Measurements from ENCODE around the gene ASB18.
"Not testable (repeated sequence)": the region's sequence is repeated elsewhere in the genome, so short reads cannot be mapped to it uniquely, and the experiment has no call there.

The ASB18 gene

DNA sequence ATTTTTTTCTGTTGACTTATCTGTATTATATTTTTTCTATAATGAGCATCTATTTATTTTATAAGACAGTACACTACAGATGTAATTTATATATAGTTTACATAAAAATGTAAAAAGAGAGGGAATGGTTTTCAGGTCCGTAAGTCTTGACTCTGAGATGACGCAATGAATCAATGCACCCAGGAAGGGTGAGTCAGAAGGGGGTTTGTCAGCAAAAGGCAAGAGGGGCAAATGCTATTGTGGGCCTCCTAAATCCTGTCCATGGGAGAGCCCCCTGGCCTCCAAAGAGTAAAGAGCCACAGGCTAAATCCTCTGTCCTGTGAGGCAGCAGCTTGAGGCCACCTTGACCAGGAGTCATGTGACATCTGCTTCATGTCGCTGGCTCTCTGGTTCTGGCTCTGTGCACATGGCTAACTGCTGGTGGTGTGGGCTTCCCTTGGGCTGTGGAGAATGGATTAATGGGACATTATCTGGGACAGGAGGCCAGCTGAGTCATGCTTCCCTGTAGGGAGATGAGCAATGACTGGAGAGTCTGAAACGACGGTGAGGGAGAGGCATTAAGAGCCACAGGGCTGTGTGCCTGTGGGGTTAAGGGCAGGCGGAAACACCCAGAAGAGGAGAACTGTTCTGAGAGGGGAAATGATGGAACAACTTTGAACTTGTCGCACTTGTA is 22.8 kb upstream of the ASB18 start:
- TF ChIP-seq, protein P1, sequence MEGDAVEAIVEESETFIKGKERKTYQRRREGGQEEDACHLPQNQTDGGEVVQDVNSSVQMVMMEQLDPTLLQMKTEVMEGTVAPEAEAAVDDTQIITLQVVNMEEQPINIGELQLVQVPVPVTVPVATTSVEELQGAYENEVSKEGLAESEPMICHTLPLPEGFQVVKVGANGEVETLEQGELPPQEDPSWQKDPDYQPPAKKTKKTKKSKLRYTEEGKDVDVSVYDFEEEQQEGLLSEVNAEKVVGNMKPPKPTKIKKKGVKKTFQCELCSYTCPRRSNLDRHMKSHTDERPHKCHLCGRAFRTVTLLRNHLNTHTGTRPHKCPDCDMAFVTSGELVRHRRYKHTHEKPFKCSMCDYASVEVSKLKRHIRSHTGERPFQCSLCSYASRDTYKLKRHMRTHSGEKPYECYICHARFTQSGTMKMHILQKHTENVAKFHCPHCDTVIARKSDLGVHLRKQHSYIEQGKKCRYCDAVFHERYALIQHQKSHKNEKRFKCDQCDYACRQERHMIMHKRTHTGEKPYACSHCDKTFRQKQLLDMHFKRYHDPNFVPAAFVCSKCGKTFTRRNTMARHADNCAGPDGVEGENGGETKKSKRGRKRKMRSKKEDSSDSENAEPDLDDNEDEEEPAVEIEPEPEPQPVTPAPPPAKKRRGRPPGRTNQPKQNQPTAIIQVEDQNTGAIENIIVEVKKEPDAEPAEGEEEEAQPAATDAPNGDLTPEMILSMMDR (IDR thresholded peaks at IDR 0.05; ENCODE audit: control insufficient read depth, extremely low read depth, insufficient read depth): no peak
- DNase-seq (ENCODE audit: low read depth): no peak
- H3K4me3 ChIP-seq (ENCODE audit: low read depth, low read length): no peak overlapping the region

DNA sequence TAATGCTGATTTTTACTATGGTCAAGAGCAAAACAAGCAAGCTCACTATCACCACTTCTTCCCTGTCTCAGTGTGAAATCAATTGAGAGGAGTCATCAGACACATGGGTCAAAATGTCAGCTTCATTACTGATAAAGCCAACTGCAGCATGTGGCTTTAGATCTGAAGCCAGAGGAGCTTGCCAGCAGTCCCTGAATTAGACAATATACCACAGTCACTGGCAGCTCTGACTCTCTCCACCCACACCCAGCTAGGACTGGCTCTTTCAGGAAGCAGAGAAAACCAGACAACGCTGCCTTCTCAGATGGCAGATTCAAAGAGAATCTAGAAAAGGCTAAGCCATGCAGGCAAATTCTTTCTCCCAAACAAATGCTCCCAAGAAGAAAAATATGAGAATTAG is 20.0 kb upstream of the ASB18 start:
- no peak overlapping the region for H3K4me3 ChIP-seq (ENCODE audit: low read depth, low read length)
- TF ChIP-seq, protein P1 (IDR thresholded peaks at IDR 0.05; ENCODE audit: control insufficient read depth, extremely low read depth, insufficient read depth): no peak
- DNase-seq (ENCODE audit: low read depth): no peak

DNA sequence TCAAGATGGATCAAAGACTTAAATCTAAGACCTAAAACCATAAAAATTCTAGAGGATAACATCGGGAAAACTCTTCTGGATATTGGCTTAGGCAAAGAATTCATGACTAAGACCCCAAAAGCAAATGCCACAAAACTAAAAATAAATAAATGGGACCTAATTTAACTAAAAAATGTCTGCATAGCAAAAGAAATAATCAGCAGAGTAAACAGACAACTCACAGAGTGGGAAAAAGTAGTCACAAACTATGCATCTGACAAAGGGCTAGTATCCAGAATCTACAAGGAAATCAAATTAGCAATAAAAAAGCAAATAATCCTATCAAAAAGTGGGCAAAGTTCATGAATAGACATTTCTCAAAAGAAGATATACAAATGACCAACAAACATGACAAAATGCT is 18.2 kb upstream of the ASB18 start:
- DNase-seq (ENCODE audit: low read depth): no peak
- TF ChIP-seq, protein P1 (IDR thresholded peaks at IDR 0.05; ENCODE audit: control insufficient read depth, extremely low read depth, insufficient read depth): no peak

DNA sequence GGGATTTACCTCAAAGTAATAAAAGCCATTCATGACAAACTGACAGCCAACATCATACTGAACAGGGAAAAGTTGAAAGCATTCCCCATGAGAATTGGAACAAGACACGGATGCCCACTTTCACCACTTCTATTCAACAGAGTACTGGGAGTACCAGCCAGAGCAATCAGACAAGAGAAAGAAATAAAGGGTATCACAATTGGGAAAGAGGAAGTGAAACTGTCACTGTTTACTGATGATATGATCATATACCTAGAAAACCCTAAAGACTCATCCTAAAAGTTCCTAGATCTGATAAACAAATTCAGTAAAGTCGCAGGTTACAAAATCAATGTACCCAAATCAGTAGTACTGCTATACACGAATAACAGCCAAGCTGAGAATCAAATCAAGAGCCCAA is 17.2 kb upstream of the ASB18 start:
- TF ChIP-seq, protein P1 (IDR thresholded peaks at IDR 0.05; ENCODE audit: control insufficient read depth, extremely low read depth, insufficient read depth): no peak

More for the DNA sequence above, 18.2 kb upstream of the ASB18 start:
- no peak overlapping the region for H3K4me3 ChIP-seq (ENCODE audit: low read depth, low read length)

DNA sequence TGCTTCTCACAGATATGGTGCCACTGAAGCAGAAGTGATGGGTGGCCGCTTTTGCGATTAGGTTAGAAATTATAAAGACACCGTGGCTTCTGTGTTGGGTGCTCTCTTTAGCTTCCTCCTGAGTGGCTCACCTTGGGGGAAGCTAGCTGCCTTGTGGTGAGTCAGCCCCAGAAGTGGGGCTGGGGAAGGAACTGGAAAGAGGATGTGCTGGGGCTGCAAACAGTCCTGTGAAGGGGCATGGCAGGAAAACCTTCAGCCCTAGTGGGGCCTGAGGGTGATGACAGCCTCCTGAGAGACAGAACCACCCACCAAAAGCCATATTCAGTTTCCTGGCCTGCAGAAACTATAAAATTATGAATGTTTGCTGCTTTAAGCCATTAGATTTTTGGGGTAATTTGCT is 8.9 kb upstream of the ASB18 start:
- TF ChIP-seq, protein P1 (IDR thresholded peaks at IDR 0.05; ENCODE audit: control insufficient read depth, extremely low read depth, insufficient read depth): no peak
- DNase-seq (ENCODE audit: low read depth): no peak
- H3K4me3 ChIP-seq (ENCODE audit: low read depth, low read length): no peak overlapping the region

More for the DNA sequence above, 17.2 kb upstream of the ASB18 start:
- DNase-seq (ENCODE audit: low read depth): no peak
- H3K4me3 ChIP-seq (ENCODE audit: low read depth, low read length): no peak overlapping the region

DNA sequence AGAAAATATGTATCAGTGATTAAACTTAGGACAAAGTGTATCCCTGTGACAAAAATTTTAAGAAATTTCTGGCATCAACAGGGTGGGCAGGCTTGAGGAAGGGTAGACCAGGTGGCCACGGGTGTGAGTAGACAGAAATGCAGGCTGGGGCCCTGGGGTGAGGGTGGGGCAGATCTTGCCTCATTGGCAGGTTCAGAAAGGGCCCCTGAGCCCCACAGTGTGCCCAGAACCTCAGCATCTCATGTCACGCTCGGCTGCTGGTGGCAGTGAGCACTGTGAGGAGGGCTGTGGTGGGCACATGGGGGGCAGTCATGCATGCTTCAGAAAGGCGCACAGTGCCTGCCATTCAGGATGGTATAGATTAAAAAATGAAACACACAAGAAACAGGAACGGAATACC is 7.6 kb upstream of the ASB18 start:
- TF ChIP-seq, protein P1 (IDR thresholded peaks at IDR 0.05; ENCODE audit: control insufficient read depth, extremely low read depth, insufficient read depth): no peak
- no peak for DNase-seq (ENCODE audit: low read depth)
- H3K4me3 ChIP-seq (ENCODE audit: low read depth, low read length): no peak overlapping the region

DNA sequence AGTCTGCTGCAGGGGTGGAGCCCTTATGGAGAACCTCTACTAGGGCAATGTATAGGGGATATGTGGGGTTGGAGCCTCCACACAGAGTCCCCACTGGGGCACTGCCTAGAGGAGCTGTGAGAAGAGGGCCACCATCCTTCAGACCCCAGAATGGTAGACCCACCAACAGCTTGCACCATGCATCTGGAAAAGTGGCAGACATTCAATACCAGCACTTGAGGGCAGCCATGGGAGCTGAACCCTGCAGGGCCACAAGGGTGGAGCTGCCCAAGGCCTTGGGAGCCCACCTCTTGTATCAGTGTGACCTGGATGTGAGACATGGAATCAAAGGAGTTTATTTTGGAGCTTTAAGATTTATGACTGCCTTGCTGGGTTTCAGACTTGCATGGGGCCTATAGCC is 5.7 kb upstream of the ASB18 start:
- not testable (repeated sequence) for H3K4me3 ChIP-seq (ENCODE audit: low read depth, low read length); DNase-seq (ENCODE audit: low read depth)
